ENCODE measurements around the gene P4HB.

DNA sequence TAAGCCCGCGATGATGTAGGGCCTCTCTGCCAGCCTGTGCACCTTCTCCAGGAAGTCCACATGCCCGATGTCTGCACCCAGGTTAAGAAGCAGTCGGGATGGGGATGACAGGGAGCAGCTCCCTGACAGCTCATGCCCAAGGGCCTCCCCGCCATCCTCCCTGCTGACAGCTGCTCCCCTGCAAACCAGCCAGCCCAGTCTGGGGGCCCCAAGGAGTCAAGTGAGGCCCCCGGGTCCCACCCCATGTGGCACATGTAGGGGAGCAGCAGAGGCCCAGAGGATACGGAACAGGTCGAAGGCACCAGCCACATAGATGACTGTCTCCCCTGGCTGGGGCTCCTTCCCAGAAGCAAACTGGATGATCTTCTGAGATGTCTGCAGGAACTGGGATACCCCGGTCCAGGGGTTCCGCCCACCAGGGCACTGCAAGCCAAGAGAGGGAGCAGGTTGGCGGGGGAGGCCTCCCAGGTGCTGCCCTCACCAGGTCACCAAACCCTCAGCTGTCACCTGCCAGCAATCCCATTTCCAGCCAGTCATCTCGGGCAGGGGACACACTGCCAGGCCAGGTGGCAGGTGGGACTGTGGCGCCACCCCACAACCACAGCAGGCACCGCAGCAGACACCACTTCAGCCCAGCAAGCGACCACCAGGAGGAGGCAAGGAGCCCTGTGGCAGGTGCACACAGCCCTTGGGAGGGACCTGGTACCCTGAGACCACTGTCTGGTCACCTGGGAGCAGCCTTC, 46.3 kb upstream of the P4HB start:
- TF ChIP-seq, protein P1, sequence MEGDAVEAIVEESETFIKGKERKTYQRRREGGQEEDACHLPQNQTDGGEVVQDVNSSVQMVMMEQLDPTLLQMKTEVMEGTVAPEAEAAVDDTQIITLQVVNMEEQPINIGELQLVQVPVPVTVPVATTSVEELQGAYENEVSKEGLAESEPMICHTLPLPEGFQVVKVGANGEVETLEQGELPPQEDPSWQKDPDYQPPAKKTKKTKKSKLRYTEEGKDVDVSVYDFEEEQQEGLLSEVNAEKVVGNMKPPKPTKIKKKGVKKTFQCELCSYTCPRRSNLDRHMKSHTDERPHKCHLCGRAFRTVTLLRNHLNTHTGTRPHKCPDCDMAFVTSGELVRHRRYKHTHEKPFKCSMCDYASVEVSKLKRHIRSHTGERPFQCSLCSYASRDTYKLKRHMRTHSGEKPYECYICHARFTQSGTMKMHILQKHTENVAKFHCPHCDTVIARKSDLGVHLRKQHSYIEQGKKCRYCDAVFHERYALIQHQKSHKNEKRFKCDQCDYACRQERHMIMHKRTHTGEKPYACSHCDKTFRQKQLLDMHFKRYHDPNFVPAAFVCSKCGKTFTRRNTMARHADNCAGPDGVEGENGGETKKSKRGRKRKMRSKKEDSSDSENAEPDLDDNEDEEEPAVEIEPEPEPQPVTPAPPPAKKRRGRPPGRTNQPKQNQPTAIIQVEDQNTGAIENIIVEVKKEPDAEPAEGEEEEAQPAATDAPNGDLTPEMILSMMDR (IDR thresholded peaks at IDR 0.05 in 4 of 5, conservative IDR thresholded peaks at IDR 0.05 in 1 of 5), result no peak
- no peak for TF ChIP-seq POLR2A (IDR thresholded peaks at IDR 0.05)

All from gastrocnemius medialis (tissue), 4 donors.